OCI-LY1 (cell line): ENCODE measurements around the gene CADM1.

Experiments used
- EZH2 ChIP-seq: fragments of 200-600 bp; sonication (generic), shearing (Covaris generic); IDR thresholded peaks from 2 replicates; pipeline ENCODE4 v1.8.0; 2017; ENCODE audit warnings: borderline replicate concordance, mixed run types, mild to moderate bottlenecking, antibody characterized with exemption, low read length, moderate library complexity, mixed read lengths
- TF ChIP-seq, protein P1 (sequence below): fragments of 200-600 bp; sonication (generic), shearing (Covaris generic); IDR thresholded peaks from 2 replicates; pipeline ENCODE4 v1.5.1; 2017; ENCODE audit warnings: mild to moderate bottlenecking, antibody characterized with exemption, low read length, moderate library complexity, mixed read lengths

- TF ChIP-seq, protein P1, sequence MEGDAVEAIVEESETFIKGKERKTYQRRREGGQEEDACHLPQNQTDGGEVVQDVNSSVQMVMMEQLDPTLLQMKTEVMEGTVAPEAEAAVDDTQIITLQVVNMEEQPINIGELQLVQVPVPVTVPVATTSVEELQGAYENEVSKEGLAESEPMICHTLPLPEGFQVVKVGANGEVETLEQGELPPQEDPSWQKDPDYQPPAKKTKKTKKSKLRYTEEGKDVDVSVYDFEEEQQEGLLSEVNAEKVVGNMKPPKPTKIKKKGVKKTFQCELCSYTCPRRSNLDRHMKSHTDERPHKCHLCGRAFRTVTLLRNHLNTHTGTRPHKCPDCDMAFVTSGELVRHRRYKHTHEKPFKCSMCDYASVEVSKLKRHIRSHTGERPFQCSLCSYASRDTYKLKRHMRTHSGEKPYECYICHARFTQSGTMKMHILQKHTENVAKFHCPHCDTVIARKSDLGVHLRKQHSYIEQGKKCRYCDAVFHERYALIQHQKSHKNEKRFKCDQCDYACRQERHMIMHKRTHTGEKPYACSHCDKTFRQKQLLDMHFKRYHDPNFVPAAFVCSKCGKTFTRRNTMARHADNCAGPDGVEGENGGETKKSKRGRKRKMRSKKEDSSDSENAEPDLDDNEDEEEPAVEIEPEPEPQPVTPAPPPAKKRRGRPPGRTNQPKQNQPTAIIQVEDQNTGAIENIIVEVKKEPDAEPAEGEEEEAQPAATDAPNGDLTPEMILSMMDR = no peak
- no peak for TF ChIP-seq EZH2
These were observed 232.6 kb downstream of the CADM1 start for GRCh38 chr11:115271643-115272042.
